HG02938 (cell line): ENCODE results near the gene ZBTB7C.

Source experiments
- ATAC-seq: cut with Tn5 transposase; IDR thresholded peaks from one replicate; pipeline ENCODE4 v1.9.1; 2021; ENCODE audit warnings: mild to moderate bottlenecking, moderate library complexity; ENCODE audit not compliant: unreplicated experiment

Gene ZBTB7C

DNA sequence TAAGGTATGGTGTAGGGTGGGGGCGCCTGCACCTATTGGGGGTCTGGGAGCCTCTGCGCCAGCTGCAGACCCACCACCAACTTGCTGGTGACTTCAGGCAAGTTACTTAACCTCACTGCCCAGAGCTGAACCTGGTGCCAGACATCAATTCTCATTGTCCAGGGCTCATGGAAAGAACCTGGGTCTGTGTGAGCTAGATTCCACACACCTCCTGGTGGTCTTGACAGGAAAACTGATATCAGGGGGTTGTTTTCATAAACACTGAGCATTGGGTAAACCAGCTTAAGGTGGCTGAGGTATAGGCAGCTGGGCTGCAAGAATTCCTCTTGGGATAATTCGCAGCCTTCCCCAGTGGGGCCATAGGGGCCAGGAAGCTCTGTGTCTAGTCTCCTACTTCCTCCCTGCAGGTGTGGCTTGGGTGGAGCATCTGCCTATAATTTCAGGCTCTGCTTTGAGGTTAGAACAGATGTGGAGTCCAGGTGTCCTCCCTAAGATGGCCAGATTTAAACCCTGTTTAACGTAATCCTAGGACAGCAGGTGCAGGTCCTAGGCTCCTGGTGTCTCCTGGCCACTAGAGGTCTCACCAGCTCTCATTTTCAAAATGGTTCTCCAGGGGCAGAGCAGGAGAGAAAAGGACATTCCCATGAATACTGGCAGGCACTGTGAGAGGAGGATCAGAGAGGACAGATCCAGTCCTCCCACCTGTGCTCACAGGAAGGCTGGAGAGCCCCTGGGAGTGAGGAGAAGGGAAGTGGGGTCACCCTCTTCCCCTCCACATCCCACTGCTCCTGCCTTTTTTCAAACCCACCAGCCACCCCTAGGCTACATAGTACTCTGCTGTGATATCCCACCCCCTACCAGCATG is 378.3 kb downstream of the ZBTB7C start:
- ATAC-seq: no peak

DNA sequence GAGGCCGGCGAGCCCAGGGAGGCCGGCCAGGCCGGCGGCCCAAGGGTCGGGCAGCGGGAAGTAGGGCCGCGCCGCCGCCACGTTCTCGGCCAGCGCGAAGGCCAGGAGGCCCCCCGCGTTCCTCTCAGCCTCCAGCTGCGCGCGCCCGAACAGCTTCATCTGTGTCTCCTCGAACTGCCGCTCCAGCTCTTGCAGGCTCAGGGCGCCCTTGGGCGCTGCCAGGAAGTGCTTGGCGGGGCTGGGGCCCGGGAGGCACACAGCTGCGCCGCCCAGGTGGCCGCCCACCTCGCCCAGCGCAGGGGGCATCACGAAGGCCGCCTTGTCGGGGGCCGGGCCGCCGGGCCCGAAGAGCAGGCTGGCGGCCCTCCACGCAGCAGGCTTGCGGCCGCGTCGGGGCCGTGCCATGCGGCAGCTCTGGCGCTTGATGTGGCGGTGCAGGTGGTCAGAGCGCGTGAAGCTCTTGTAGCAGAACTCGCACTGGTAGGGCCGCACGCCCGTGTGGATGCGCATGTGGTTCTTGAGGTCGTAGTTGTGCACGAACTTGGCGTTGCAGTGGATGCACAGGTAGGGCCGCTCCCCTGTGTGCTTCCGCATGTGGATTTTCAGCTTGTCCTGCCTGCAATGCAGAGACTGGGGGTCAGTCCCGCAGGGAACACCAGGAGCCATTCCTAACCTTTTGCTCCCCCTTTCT is 379.7 kb downstream of the ZBTB7C start:
- ATAC-seq: no peak

DNA sequence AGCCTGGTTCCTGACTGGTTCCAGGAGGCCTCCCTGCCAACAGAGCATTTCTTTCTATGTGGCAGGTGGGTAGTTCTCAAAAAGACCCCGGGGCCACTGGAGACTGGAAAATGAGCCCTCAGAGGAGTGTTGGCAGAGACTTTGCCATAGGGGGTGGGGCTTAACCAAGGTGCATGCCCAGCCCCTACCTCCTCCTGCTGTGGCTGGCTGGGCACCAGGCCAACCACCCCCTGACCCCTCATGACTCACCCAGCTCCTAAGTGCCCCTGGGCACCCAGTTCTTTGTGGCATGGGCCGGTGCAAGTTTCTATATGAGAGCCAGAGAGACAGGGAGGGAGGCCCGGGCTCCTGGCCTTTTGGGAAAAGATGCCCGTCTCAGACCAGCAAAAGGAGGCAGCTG is 380.5 kb downstream of the ZBTB7C start:
- no peak for ATAC-seq

DNA sequence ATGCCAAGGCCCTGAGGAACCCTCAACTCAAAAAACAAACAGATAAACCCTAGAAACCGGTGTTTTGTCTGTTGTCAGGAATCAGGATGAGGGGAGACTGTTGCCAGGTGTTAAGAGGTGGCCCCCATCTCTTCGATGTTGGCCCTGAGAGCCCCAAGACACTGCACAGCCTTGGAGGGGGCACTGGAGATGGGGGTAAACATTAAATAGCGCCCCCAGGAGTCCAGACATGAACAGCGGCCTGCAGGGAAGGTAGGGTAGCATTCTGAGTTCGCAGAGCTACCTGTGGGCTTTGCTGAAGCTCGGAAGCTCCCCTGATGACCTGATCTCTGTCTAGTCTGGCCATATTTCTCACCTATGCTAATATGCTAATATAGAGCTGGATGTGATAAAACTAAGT is 381.1 kb downstream of the ZBTB7C start:
- ATAC-seq: no peak

DNA sequence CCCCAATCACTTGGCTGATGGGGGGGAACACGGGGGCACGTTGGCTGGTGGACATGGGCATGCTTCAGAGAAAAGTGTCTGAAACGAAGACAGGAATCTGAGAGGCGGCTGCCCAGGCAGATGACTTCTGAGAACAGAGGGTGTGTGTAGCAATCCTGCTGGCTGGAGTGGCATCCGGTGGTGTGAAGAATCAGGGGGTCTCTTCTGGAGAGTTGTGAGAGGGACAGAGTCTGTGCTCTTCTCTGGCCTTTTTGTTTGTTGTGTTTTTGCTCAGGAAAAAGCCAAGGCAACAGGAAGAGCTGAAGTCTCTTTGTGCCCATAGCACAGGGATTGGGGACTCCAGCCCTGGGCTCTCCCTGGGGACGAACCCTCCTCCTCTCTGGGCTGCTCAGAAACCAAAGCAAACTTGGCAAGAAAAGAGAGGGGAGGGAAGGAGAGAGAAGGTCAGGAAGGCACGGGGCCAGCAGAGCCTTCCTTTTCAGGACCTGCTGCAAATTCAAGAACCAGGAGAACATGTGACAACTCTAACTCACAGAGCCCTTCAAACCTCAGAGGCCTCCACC is 381.7 kb downstream of the ZBTB7C start:
- ATAC-seq: no peak

DNA sequence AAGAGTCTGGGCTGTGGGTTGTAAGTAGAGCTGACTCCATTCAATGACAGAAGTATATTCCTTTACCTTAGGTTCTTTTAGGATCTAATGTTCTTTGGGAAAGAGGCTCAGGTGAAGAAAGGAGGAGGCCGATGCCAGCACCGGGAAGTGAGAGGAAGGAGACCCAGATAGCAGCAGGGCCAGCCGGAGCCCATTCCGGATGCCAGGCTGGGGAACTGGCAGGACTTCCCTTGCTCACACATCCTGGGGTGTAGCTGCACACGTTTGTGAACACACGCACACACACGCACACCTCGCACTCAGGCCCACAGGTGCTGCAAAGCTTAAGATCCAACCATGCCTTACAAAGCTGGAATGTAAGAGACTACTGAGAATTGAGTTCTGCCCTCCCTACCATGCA is 383.0 kb downstream of the ZBTB7C start:
- no peak for ATAC-seq

DNA sequence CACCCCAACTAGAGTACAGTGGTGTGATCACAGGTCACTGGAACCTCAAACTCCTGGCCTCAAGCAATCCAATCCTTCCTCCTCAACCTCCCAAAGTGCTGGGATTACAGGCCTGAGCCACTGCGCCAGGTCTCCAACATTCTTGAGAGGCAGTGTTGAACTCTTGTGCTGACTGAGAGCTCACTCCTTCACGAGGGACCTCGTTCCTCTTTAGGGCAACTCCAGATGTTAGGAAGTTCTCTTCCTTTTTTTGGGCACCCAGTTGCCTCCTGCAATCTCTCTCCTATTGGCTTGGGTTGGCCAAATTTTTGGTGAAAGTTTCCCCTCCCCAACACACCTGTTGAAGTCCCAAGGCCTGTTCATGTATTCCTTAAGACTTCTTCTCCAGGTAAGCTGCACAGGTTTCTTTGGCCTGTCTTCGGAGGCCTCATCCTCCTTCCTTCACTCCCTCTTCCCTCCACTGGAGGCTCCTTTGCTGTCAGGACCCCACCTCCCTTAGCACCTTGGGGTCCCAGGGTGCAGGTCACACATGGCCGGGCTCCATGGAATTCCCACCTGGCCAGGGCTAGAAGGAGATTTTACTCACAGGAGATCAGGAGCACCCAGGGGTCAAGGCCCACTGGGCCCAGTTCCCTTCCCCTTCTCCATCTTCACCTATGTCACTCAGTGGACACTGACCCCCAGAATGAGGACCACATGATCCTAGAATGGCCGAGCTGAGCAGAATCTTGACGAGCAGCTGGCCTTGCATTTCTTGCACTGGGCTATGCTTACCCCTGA is 384.1 kb downstream of the ZBTB7C start:
- ATAC-seq: no peak

DNA sequence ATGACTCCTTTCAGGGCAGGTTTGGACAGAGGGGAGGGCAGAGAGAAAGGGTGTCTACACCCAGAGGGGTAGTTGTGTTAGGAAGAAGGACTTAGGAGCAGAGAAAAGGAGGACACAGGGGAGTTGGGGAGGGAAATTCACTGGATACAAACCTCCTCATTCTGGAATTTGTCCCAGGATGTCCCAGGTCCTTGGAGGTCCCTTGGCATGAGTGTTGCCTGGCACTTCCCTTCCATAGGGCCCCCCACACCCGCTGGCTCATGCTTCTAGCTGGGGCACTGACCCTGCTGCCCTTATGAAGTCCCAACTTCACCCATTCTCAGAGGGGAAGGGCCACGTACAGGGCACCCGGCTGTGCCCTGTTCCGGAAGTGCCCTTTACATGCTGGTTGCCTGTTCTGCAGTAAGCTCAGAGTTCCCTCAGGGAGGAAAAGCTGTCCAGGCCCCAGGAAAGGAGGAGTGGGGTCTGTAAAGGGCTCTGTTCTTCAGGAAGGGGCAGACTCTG is 385.1 kb downstream of the ZBTB7C start:
- ATAC-seq: no peak

DNA sequence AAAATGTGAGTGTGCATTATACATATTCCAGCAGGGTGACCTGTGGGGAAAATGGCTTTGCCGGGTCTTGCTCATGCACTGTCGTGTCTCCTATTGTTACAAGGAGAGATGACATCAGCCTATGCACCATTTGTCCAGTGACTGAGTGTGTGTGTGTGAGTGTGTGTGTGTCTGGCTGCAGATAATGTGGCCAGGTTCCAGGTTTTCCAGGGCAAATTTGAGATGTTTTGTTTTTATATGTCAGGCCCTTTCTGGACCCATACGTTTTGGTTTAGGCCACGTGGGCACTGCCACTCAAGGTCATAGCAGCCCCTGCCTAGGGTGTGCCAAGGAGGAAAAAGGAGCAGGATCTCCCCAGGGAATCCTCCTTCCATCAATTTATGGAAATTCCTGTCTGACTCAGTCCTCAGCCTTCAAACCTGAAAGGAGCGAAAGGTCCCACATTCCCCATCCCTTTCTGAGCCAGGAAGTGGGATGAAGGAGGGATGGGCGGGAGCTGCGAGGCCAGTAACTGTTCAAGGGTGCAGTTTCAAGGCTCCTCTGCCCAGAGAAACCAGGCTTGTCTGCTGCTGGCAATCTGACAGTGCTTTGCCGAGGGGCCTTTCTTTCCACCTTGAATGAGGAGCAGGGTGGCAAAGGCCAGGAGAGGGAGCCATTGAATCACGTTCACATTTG is 385.7 kb downstream of the ZBTB7C start:
- no peak for ATAC-seq

DNA sequence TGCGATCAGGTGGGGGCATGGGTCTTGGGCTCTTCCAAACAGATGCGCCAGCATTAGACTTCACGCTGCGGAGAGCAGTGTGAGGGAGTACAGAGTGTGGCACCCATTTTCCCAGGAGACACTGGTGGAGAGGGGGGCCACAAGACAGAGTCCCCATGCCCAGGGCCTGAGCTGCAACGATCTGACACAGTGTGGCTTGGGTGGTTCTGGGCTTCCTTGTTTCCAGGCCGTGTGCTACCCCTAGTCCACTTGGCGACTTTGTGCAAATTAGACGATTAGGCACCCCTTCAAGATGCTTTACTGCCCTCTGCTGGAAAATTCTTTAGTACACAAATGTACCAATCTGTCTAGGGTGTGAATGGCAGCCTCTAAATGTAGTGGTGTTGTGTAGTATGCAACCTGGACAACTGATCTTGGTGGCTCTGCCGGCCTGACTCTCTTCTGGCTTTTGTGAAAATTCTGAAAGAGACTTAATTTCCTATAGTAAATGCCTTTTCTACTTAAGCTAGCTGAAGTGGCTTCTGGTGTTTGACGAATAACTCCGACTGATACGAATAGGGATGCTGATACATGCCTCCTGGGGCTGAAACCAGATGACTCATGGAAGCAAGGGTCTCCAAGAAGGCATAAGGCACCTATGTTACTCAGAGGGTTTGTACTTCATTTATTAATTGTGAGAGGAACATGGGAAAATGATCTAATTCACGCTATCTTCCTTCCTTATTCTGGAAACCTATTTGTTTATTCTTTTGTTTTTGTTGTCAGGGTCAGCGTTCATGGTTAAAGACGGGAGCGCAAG is 386.5 kb downstream of the ZBTB7C start:
- ATAC-seq: no peak

DNA sequence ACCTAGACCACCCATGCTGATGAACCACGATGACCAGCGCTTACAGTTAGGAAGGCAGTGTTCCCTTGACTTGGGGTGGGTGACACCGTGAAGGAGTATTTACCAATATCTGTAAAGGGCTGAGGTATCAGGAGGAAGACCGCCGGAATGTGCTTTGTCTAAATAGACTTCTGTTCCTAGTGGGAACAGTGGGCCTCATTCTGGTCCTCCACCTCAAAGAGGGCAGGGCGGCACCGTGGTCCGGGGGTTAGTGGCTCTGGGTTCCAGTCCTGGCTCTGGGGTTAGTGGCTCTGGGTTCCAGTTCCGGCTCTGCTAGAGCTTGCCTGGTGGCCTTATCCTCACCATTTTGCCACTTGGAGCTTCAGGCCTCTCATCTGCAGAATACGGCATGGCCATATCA is 387.2 kb downstream of the ZBTB7C start:
- ATAC-seq: no peak

DNA sequence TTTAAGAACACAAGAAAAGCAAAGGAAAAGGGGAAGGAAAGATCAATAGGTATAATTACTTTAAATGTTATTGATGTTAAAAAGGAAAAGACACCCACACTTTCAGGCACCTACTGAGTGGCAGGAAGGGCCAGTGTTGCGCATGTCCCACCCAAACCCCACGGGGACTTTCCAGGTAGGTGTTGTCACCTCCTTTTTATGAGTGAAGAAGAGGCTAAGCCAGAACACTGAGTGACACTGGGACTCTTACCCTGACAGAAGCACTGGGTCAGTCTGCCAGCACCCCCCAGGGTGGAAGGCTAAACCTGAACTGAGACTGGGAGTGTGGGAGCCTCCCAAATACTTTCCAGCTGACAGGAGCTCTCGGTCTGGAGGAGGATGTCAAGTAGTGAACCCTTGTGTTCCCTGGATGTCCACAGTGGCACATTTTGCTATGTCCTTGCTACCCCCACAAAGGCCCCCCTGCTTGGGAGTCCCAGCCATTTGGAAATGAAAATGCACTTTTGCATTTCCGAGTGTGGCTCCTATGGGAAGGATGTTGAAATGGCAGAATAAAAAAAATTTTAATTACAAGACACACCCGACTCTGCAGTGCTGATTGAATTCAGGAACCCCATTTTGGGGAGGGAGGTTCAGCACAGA is 387.8 kb downstream of the ZBTB7C start:
- no peak for ATAC-seq

DNA sequence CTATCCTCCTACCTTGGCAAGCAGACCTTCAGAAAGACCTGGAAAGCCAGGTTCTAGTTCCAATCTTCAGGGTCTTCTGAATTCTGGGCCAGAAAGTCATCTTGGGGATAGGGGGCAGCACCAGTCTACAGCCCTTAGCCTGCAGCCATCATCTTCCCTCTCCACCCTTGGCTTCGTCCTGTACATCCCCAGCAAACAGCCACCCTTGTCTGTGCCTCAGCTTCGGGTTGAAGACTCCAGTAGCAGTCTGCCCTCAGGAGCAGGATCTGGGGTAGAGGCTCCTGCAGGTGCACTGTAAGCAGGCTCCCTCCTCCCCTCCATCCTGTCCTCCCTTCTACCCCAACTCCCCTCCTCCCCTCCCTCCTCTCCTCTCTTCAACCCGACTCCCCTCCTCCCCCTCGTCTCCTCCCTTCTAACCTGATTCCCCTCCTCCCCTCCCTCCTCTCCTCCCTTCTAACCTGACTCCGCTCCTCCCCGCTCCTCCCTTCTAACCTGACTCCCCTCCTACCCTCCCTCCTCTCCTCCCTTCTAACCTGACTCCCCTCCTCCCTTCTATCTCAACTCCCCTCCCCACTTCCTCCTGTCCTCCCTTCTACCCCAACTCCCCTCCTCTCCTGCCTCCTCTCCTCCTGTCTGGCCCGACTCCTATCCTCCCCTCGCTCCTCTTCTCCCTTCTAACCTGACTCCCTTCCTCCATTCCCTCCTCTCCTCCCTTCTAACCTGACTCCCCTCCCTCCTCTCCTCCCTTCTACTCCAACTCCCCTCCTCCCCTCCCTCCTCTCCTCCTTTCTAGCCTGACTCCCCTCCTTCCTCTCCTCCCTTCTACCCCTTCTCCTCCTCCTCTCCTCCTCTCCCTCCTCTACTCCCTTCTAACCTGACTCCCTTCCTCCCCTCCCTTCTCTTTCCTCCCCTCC is 388.6 kb downstream of the ZBTB7C start:
- no peak for ATAC-seq

DNA sequence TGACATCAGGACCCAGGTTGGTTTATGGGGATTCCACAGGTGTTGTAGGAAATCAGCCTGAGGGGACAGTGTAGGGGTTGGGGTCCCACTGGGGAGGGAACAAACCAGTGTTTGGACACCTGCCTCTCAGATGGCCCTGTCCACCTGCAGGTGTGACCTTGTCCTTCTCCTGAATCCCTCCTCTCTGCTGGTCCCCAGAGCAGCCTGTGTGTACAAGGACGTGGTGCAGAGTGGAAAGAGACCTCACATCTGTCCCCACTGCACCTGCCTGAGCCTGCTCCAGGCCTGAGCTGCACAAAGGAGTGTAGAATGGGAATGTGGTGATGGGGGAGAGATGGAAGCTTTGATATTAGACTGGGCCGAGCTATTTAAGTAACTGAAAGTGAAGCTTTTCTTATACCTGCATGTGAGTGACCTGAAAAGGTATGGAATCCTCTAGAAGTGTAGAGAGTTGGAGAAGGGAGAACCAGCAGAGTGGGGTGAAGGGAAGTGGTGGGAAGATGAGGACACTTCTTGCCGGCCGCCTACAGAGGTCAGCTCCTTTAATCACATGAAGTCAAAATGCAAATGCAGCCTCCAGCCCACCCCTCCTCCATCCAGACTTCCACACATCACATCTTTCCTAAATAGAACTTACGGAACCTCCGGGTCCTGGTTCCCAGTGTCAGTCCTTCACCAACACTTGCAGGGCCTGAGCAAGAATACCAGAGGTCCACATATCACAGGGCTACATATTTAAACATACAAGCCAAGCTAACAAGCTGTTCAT is 389.4 kb downstream of the ZBTB7C start:
- ATAC-seq: no peak

DNA sequence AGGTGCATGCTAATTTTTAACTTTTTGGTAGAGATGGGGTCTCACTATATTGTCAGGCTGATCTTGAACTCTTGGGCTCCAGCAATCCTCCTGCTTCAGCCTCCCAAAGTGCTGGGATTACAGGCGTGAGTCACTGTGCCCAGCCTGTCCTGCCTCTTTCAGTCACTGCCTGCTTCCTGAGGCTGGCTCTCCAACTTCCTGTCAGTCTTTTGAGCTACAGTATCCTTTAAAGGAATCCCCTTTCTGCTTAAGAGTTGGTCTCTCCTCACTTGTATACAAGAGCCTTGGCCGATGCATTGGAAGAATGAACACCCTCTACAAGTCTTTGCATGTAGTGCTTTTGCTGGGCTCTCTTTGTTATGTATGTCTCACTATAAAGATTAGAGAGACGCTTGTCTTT is 390.3 kb downstream of the ZBTB7C start:
- no peak for ATAC-seq

DNA sequence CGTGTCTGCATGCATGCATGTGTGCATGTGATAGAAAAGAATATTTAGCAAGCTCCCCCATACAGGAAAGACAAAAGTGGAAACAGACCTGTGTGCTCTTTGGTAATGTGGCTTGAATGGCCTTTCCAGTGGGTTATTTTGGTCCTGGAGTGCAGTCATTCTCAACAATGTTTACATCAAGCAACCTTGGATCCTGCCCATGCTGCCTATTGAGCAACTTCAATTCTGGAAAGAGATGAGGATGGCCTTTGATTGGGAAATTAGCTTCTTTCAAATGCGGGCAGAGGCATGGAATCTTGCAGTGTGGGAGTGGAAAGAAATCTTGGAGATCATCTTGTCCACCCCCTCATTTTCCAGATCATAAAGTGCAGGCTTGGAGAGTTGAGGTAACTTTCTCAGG is 391.5 kb downstream of the ZBTB7C start:
- ATAC-seq: no peak

DNA sequence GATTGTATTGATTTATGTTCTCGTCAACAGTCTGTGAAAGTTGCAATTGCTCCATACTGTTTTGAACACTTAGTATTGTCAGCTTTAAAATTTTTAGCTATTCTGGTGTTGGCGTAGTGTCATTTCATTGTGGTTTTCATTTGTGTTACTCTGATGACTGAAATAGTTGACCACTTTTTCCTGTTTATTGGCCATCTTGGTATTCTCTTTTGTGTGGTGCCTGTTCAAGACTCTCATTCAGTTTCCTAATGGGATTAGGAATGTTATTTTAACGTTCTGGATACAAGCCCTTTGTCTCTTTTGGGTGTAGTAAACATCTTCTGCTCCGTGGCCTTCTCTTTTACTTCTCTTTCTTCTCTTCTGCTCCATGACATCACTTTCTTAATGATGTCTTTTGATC is 396.0 kb downstream of the ZBTB7C start:
- ATAC-seq: no peak
